ENCODE results near the gene ITPR1.

ITPR1 gene

DNA sequence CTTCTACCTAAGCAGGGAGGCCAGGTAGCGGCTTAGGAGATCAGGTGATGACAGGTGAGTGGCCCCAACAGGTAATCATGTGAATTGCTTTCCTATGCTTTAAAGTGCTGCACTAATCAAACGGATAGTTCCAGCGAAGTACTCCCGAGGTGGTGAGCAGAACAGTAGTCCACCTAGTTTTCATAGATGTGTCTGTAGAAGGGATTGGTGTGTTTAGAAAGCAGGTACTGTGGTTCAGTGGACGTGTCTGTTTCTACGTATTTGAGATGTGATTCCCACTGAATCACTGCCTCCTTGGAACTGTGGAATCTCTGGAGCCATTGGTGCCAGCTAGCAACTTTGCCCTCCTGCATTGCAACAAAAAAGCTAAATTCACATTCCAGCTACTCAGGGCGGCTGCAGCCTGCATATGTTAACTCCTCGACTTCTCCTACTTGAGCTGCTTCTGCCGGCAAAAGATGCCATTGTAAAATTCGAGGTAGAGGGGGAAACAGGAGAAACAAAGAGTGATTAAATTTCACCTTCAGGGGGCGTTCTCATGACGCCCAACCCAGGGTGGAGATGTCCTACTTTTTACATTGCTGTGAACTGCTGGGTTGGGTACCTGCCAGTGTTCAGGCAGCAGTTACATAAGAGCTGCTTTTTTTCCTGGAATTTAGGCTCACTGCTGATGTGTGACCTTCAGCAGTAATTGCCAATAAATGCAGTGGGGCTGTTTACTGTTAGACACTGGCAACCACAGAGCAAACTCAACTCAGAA, 227.3 kb downstream of the ITPR1 start:
- DNase-seq (ENCODE audit: low read depth), result peak; percentile 49

GRCh38 chr3:4721511-4721911, 228.4 kb downstream of the ITPR1 start:
- DNase-seq (ENCODE audit: low read depth), result peak; percentile 66

DNA sequence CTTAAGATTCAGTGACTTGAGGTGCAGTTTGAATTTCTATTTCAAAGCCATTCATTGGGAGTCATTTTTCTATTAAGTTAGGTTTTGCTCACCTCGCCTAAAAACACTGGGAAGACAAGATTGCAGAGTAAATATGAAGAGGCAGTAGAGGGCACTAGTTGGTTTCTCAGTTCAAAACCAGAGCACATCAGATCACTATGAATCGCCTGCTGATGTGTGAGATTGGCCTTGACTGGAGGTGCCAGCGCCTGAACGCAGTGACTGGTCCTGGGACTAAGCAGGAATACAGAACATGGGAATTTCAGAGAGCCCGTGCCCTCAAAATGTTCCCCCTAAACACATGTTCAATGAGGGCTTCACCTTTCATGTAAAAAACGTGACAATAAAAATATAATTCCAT, 229.0 kb downstream of the ITPR1 start:
- DNase-seq (ENCODE audit: low read depth), result no peak

GRCh38 chr3:4724051-4724629, 231.0 kb downstream of the ITPR1 start:
- DNase-seq (ENCODE audit: low read depth), result no peak

DNA sequence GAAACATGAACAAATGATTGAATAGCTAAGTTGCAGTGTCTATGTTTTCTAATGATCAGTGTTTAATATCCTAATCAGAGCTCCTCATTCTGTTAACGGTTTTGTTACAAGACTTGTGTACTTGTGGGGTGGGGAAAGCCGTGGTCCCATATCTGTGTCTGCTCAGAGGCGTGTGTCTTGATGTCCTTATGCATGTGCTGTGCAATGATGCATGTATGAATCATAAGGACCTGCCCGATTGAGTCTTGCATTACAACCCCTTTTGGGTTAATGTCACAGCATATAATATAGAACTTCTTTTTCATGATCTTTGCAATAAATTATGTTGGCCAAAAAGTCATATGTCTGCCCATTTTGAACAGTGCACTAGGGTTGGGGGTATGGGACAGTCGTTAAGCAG, 233.4 kb downstream of the ITPR1 start:
- DNase-seq (ENCODE audit: low read depth), result no peak

- DNase-seq (ENCODE audit: low read depth), result no peak
Measured at GRCh38 chr3:4729061-4729973, 236.2 kb downstream of the ITPR1 start.

GRCh38 chr3:4730719-4731118, 237.6 kb downstream of the ITPR1 start:
- DNase-seq (ENCODE audit: low read depth), result no peak

GRCh38 chr3:4731543-4732111, 238.5 kb downstream of the ITPR1 start:
- no peak for DNase-seq (ENCODE audit: low read depth)

GRCh38 chr3:4732925-4733324, 239.8 kb downstream of the ITPR1 start:
- no peak for DNase-seq (ENCODE audit: low read depth)

GRCh38 chr3:4734454-4734853, 241.3 kb downstream of the ITPR1 start:
- DNase-seq (ENCODE audit: low read depth), result no peak

- no peak for DNase-seq (ENCODE audit: low read depth)
Measured at GRCh38 chr3:4735243-4735642, 242.1 kb downstream of the ITPR1 start.

- DNase-seq (ENCODE audit: low read depth), result no peak
Measured at GRCh38 chr3:4736284-4736861, 243.2 kb downstream of the ITPR1 start.

DNA sequence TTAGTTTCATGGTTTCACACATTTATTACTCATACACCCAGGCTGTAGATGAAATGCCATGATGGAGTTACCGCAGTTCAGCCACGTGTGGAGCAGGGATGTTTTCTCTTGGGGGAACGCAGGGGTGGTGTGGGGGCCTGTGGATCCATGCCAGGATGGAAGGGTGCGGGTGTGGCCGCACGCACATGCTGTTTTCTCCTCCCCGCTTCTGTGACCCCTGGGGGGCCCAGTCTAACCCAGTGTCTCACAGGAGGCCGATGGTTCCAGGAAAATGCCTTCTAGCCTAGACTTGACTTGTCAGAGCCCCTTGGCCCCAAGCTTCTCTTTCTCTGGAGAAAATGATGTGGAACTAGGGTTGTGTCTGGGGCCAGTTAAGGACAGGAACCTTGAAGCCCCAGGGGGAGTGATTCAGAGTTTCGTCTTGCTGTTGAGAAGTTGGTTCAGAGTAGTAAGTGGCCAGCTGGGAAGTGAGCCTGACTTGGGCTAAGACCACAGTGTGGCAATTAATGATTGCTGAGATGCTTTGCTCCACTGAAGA, 245.7 kb downstream of the ITPR1 start:
- no peak for DNase-seq (ENCODE audit: low read depth)

DNA sequence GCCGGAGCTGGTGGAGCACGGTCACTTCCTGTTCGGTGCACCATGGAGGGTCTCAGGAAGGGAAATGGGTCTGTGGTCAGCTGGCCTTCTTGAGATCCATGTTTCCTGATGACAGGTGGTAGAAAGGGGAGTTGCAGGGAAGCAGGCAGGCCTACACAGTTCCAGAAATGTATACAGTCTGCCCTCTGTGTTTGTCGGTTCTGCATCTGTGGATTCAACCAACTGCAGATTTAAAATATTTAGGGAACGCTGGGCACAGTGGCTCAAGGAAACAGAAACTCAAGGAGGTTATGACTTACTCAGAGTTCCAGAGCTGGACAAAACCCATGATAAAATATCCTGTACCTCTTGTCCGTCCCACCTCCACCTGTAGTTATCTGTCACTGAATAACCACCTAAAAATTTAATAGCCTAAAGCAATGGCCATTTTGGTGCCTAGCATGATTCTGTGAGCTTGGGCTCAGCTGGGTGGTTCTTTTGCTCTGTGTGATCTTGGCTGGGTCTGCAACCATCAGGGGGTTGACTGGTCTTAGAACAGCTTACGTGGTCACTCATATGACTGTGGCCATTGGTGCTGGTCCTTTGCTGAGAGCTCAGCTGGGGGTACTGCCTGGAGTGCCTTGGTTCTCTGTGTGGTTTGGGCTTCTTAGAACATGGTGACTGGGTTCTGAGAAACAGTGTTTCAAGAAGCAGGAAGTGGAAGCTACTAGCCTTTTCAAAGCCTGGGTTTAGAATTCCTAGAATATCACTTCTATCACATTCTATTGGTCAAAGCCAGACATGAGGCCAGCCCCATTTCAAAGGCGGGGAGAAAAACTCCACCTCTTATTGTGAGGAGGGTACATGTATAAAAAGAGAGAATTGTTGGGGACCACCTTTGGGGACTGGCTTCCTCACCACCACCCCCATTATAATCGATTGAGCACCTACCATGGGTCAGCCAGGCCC, 246.4 kb downstream of the ITPR1 start:
- DNase-seq (ENCODE audit: low read depth), result no peak

DNA sequence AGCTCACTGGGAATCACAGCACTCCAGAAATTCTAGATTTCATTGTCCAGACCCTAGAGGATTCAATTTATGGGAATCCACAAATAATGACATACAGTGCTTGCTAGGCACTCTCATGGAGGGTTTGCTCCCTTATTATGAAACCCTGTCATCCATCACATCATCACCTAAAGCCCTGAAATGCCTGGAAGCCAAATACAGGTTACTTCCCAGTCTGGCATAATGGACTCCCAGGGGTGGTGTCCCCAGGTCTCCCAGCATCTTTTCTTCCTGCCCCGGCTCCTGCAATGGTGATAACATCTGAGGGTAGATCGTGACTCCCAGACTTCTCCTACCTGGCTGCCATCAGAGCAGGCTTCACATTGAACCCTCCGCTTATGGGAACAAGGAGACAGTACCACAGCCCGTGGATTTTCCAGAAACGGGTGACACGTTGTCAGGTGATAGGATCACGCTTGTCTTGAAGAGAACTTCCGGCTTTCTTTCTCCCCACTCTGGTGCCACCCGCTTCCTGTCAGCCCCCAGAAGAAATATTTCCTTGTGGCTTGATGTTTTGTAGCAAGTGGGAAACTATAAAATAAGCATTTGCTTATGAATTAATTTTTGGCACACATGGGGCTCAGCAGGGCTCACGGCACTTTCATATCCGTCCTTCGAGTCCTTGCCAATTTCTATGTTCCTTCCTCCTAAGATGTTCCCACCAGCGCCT, 247.4 kb downstream of the ITPR1 start:
- no peak for DNase-seq (ENCODE audit: low read depth)

DNA sequence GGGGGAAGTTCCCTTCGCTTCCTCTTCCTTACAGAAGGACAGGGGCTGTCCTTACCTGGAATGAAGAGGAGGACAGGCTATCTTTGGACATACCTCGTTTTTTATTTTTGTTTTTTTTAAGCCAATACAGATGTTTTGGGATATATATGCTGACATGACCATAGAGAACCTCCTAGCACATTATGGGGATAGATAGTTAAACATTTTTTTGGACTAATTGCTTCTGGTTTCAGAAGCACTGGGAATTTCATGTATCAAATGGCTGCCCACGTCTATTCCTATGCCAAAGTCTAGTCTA, 247.9 kb downstream of the ITPR1 start:
- no peak for DNase-seq (ENCODE audit: low read depth)

GRCh38 chr3:4741404-4742307, 248.5 kb downstream of the ITPR1 start:
- DNase-seq (ENCODE audit: low read depth), result peak; percentile 92

DNA sequence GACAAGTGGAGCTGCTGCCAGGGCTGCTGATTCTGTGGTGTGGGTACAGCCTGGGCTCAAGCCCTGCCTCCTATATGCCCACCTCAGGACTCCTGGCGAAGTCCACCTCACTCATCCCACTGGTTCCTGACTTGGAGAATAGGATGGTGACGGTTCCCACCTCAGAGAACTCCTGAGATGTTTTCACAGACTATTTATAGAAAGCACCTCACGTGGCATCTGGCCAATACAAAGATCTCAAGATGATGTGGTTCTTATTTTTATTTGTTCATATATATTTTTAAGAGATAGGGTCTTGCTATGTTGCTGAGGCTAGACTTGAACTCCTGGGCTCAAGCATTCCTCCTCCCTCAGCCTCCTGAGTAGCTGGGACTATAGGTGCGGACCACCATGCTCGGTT, 249.2 kb downstream of the ITPR1 start:
- no peak for DNase-seq (ENCODE audit: low read depth)

- DNase-seq (ENCODE audit: low read depth), result no peak
Measured at GRCh38 chr3:4743371-4743770, 250.2 kb downstream of the ITPR1 start.

Measured in GM04503 (cell line).